K562 (cell line): ENCODE measurements around the gene BAD. TPM values are rescaled to one million over a fixed set of nuclear protein-coding genes. Genes with fewer than 3 reads are reported as not detected.

Source experiments
- ATF1 ChIP-seq, 2 experiments: fragments of 450-650 bp in 1 of 2; IDR thresholded peaks; 2 replicates each; pipeline ENCODE4 v1.6.1; 2016; ENCODE audit warnings: missing compliant biosample characterization in 1 of 2, missing genetic modification characterization in 1 of 2
- C11orf30 ChIP-seq: fragments of 450-650 bp; IDR thresholded peaks from 2 replicates; pipeline ENCODE4 v1.6.1; 2016; ENCODE audit warnings: low read depth, mild to moderate bottlenecking
- CBX2 ChIP-seq: fragments of 200-600 bp; sonication (generic); IDR thresholded peaks from one replicate; pipeline ENCODE4 v1.6.1; 2012; ENCODE audit warnings: mild to moderate bottlenecking, low read length, inconsistent platforms; ENCODE audit not compliant: insufficient read depth, poor library complexity, severe bottlenecking
- CGGBP1 ChIP-seq: fragments of 250-450 bp; sonication (Bioruptor Pico); IDR thresholded peaks from 2 replicates; pipeline ENCODE4 v1.9.0; 2021; ENCODE audit warnings: mild to moderate bottlenecking
- DMBX1 ChIP-seq: fragments of 250-450 bp; sonication (Bioruptor Pico); IDR thresholded peaks from 2 replicates; pipeline ENCODE4 v1.8.0; 2022; ENCODE audit warnings: inconsistent platforms, mild to moderate bottlenecking, moderate library complexity, borderline replicate concordance
- ETV1 ChIP-seq: fragments of 450-650 bp; conservative IDR thresholded peaks from 2 replicates; pipeline ENCODE4 v1.6.1; 2016; ENCODE audit warnings: missing genetic modification characterization, control low read depth, low read depth, missing compliant biosample characterization
- FOXJ2 ChIP-seq: fragments of 200-800 bp; sonication (Bioruptor generic); IDR thresholded peaks from 2 replicates; pipeline ENCODE4 v1.6.1; 2016; ENCODE audit warnings: missing genetic modification characterization, missing compliant biosample characterization
- GTF2E2 ChIP-seq: fragments of 200-800 bp; sonication (Bioruptor generic); IDR thresholded peaks from 2 replicates; pipeline ENCODE4 v1.6.1; 2016; ENCODE audit warnings: missing genetic modification characterization, missing compliant biosample characterization
- KDM5B ChIP-seq: fragments of 200-600 bp; sonication (generic); IDR thresholded peaks from 2 replicates; pipeline ENCODE4 v1.6.1; 2012; ENCODE audit warnings: low read depth, mild to moderate bottlenecking, moderate library complexity, low read length, control low read depth, inconsistent platforms; ENCODE audit not compliant: insufficient replicate concordance
- MAFK ChIP-seq: IDR thresholded peaks from 2 replicates; pipeline ENCODE4 v1.6.1; 2011; ENCODE audit warnings: low read length, improper control_type of control experiment
- MTA1 ChIP-seq: fragments of 450-650 bp; IDR thresholded peaks from 2 replicates; pipeline ENCODE4 v1.6.1; 2017; ENCODE audit warnings: borderline replicate concordance
- NONO ChIP-seq, 2 experiments: fragments of 200-400 bp in 1 of 2; fragments of 450-650 bp in 1 of 2; formaldehyde crosslinking in 1 of 2; IDR thresholded peaks; 2 replicates each; pipeline ENCODE4 v1.6.1; 2017; ENCODE audit warnings: low read depth in 2 of 2, mild to moderate bottlenecking in 2 of 2, moderate library complexity in 2 of 2, low read length in 1 of 2
- SIN3A ChIP-seq, 2 experiments: fragments of 150-350 bp in 1 of 2; IDR thresholded peaks; 2 replicates each; pipeline ENCODE4 v1.6.1; 2011 to 2016; ENCODE audit warnings: borderline replicate concordance in 2 of 2, low read depth in 2 of 2, low read length in 2 of 2, mild to moderate bottlenecking in 2 of 2, moderate library complexity in 2 of 2; ENCODE audit not compliant: control insufficient read depth in 1 of 2
- SIN3B ChIP-seq: fragments of 450-650 bp; IDR thresholded peaks from 2 replicates; pipeline ENCODE4 v1.6.1; 2017; ENCODE audit warnings: low read depth, mild to moderate bottlenecking, moderate library complexity
- SMARCE1 ChIP-seq: fragments of 450-650 bp; IDR thresholded peaks from 2 replicates; pipeline ENCODE4 v1.7.1; 2016; ENCODE audit warnings: mild to moderate bottlenecking
- SRSF9 ChIP-seq: fragments of 200-400 bp; formaldehyde crosslinking; IDR thresholded peaks from 2 replicates; pipeline ENCODE4 v1.6.1; 2017; ENCODE audit warnings: low read depth, low read length, borderline replicate concordance
- TAF1 ChIP-seq: IDR thresholded peaks from 2 replicates; pipeline ENCODE4 v1.6.1; 2011; ENCODE audit warnings: mild to moderate bottlenecking, low read length, moderate library complexity; ENCODE audit not compliant: insufficient read depth, control insufficient read depth, severe bottlenecking; ENCODE audit errors: extremely low read depth
- TCF7 ChIP-seq: sonication (generic); IDR thresholded peaks from 2 replicates; pipeline ENCODE4 v1.6.1; 2016; ENCODE audit warnings: antibody characterized with exemption, borderline replicate concordance
- VEZF1 ChIP-seq: fragments of 200-800 bp; sonication (Bioruptor generic); IDR thresholded peaks from 2 replicates; pipeline ENCODE4 v1.6.1; 2017; ENCODE audit warnings: missing genetic modification characterization, missing compliant biosample characterization
- ZBED1 ChIP-seq: IDR thresholded peaks from 2 replicates; pipeline ENCODE4 v1.6.1; 2014
- ZBTB2 ChIP-seq: fragments of 450-650 bp; IDR thresholded peaks from 2 replicates; pipeline ENCODE4 v1.6.1; 2016; ENCODE audit warnings: antibody characterized with exemption
- ZNF143 ChIP-seq: sonication (generic); formaldehyde crosslinking; IDR thresholded peaks from 2 replicates; pipeline ENCODE4 v1.9.0; 2022; ENCODE audit warnings: mild to moderate bottlenecking, missing genetic modification reagents
- ZNF263 ChIP-seq: sonication (generic); formaldehyde crosslinking; IDR thresholded peaks from 2 replicates; pipeline ENCODE4 v1.8.0; 2022; ENCODE audit warnings: mild to moderate bottlenecking, missing genetic modification reagents, borderline replicate concordance
- ZNF282 ChIP-seq: sonication (generic); formaldehyde crosslinking; IDR thresholded peaks from 2 replicates; pipeline ENCODE4 v1.8.1; 2023; ENCODE audit warnings: missing genetic modification reagents
- ZNF77 ChIP-seq: fragments of 250-450 bp; sonication (Bioruptor Pico); IDR thresholded peaks from 2 replicates; pipeline ENCODE4 v1.5.0; 2020
- polyA plus RNA-seq, 8 experiments: library from polyadenylated mRNA; depleted of rRNA in 4 of 8; stranded (reverse) in 5 of 8; unstranded in 3 of 8; fragments of >200 nt; fragmentation: Nextera tagmentation in 2 of 8; fragmentation: Illumina TruSeq in 1 of 8; extraction: Ambion mirVana in 2 of 8; extraction: Trizol in 1 of 8; gene quantifications; 2 replicates each; pipeline versions ENCODE4 v1.2.1 to v1.2.3, GENCODE V29; 2011 to 2014; ENCODE audit warnings: inconsistent platforms in 1 of 8, missing spikeins in 1 of 8
- total RNA-seq, 7 experiments: library from RNA; depleted of rRNA in 6 of 7; stranded (reverse); fragments of >200 nt in 6 of 7; fragmentation: Illumina TruSeq in 2 of 7; extraction: Trizol in 2 of 7; gene quantifications; 2 replicates each; pipeline versions ENCODE4 v1.2.1 to v1.2.3, GENCODE V29; 2011 to 2021; ENCODE audit warnings: low replicate concordance in 1 of 7

The BAD gene
- total and polyA plus RNA-seq, 9 of the 15 experiments (the other 6 are each of a cell fraction or from before 2014, with no cell fraction given) = 0.61 to 45.6 (median 11.8) TPM

- TF ChIP-seq CGGBP1 (CRISPR knock-in tag) = no peak
- TF ChIP-seq ZNF77 = no peak
- no peak for TF ChIP-seq CBX2
- TF ChIP-seq MAFK = no peak
- no peak for TF ChIP-seq SIN3B
- peak; percentile 56 for TF ChIP-seq VEZF1 (CRISPR knock-in tag)
- no peak for TF ChIP-seq ZNF282 (CRISPR knock-in tag)
- no peak for TF ChIP-seq TCF7
- peak; percentile 57 for TF ChIP-seq KDM5B
- TF ChIP-seq ZBED1 = peak; percentile 14; the same call in 1 of the 2 replicates
- peak; percentile 52; the same call in 1 of the 2 replicates for TF ChIP-seq ZNF263 (CRISPR knock-in tag)
- 0 out of 2 replicates have a peak, but pooled peaks have one; percentile 37 for TF ChIP-seq SMARCE1
- peak; percentile 42; the same call in 1 of the 2 replicates for TF ChIP-seq FOXJ2 (tag)
- peak; percentile 71 for TF ChIP-seq TAF1
- TF ChIP-seq SIN3A (IDR thresholded peaks at IDR 0.05; ENCODE audit: borderline replicate concordance in 2 of 2, control insufficient read depth in 1 of 2, low read depth in 2 of 2, low read length in 2 of 2) = peak in 1 of 2 experiments; percentile 38; a peak in 1 of 4 replicates
- 0 out of 2 replicates have a peak, but pooled peaks have one; percentile 1 for TF ChIP-seq ATF1 (CRISPR knock-in tag; IDR thresholded peaks at IDR 0.05)
- peak; percentile 90 for TF ChIP-seq ATF1 (tag; IDR thresholded peaks at IDR 0.05)
- TF ChIP-seq MTA1 = no peak
- no peak for TF ChIP-seq NONO (IDR thresholded peaks at IDR 0.05; ENCODE audit: low read depth in 2 of 2, low read length in 1 of 2)
- TF ChIP-seq ETV1 (tag) = peak; percentile 61
- 0 out of 2 replicates have a peak, but pooled peaks have one; percentile 4 for TF ChIP-seq ZBTB2
- TF ChIP-seq SRSF9 = no peak
- TF ChIP-seq C11orf30 = no peak
- TF ChIP-seq GTF2E2 (tag) = peak; percentile 52; the same call in 1 of the 2 replicates
- no peak for TF ChIP-seq ZNF143 (CRISPR knock-in tag)
- no peak for TF ChIP-seq DMBX1 (CRISPR knock-in tag)
These were observed 54.1 kb downstream of the BAD start, which contains the start of gene DNAJC4 (continued) for GRCh38 chr11:64230171-64230984.
